Omental fat pad (tissue), 4 donors: ENCODE data around the gene VKORC1L1. TPM values are rescaled to one million over a fixed set of nuclear protein-coding genes. Genes with fewer than 3 reads are reported as not detected.
"Not testable (repeated sequence)": the region's sequence is repeated elsewhere in the genome, so short reads cannot be mapped to it uniquely, and the experiment has no call there.

Experiments
- ATAC-seq: fragments of 150-250 bp; one replicate; pipeline ENCODE4 v1.9.1; 2016; ENCODE audit warnings: mild to moderate bottlenecking, moderate library complexity; ENCODE audit not compliant: low FRiP score
- DNase-seq: peaks from one replicate; pipeline ENCODE4 v3.0.0-alpha.2; 2019; ENCODE audit warnings: low spot score
- CTCF ChIP-seq, 3 donors: fragments of 450-650 bp; IDR thresholded peaks; one replicate each; pipeline ENCODE4 v1.5.1; 2016 to 2017; ENCODE audit warnings: antibody characterized with exemption in 3 of 3, mild to moderate bottlenecking in 3 of 3, moderate library complexity in 2 of 3
- total RNA-seq, 4 donors: library from RNA; depleted of rRNA; stranded (reverse); fragments of >200 nt; gene quantifications; one replicate each; pipeline ENCODE4 v1.1.0, GENCODE V29; 2016

VKORC1L1 gene
- total RNA-seq, 4 donors from 2014 or later: 32.5 to 123 (median 51.5) TPM

- DNase-seq (no peak), ATAC-seq (no peak)
- TF ChIP-seq CTCF (IDR thresholded peaks at IDR 0.05): no peak
These were observed 80.3 kb downstream of the VKORC1L1 start for GRCh38 chr7:65953001-65953720.

- DNase-seq: no peak
- no peak for TF ChIP-seq CTCF (IDR thresholded peaks at IDR 0.05)
- no peak for ATAC-seq
These were observed 81.1 kb downstream of the VKORC1L1 start for GRCh38 chr7:65953890-65954450.

- TF ChIP-seq CTCF (IDR thresholded peaks at IDR 0.05): no peak
- no peak for DNase-seq
- ATAC-seq: no peak
These were observed 82.8 kb downstream of the VKORC1L1 start for GRCh38 chr7:65955718-65956117.

GRCh38 chr7:65960351-65961074 is 87.6 kb downstream of the VKORC1L1 start:
- ATAC-seq (no peak), DNase-seq (no peak)
- no peak for TF ChIP-seq CTCF (IDR thresholded peaks at IDR 0.05)

- no peak for DNase-seq
- ATAC-seq: no peak
- no peak for TF ChIP-seq CTCF (IDR thresholded peaks at IDR 0.05)
These were observed 89.2 kb downstream of the VKORC1L1 start for GRCh38 chr7:65962033-65962432.

GRCh38 chr7:65964671-65965070 is 91.8 kb downstream of the VKORC1L1 start:
- DNase-seq, ATAC-seq: not testable (repeated sequence)

- no peak for ATAC-seq
- no peak for DNase-seq
- TF ChIP-seq CTCF (IDR thresholded peaks at IDR 0.05): no peak
These were observed 93.3 kb downstream of the VKORC1L1 start for GRCh38 chr7:65966146-65966545.
